Skin of body (tissue), 2 donors: Measurements from ENCODE around the gene NID1. TPM values are rescaled to one million over a fixed set of nuclear protein-coding genes. Genes with fewer than 3 reads are reported as not detected.

Experiments
- DNase-seq: peaks from one replicate; lab custom pipeline; 2025; lab: John Stamatoyannopoulos, UW
- total RNA-seq: library from RNA; depleted of rRNA; stranded (reverse); fragments of >200 nt; gene quantifications from one replicate; pipeline ENCODE4 v1.2.3, GENCODE V29; 2014

NID1 gene
- 85.2 TPM for total RNA-seq

GRCh38 chr1:236064674-236065508, at the start of gene NID1:
TSS of gene NID1 (minus strand) at chr1:236065090. CDS start at chr1:236065079, 11 bp downstream.
- DNase-seq, result peak; percentile 52

GRCh38 chr1:236114076-236114747, 49.3 kb upstream of the NID1 start:
- DNase-seq, result no peak

- DNase-seq, result no peak
Observed at GRCh38 chr1:236113324-236114032, 48.6 kb upstream of the NID1 start.

- no peak for DNase-seq
Observed at GRCh38 chr1:236112332-236112627, 47.4 kb upstream of the NID1 start.

- no peak for DNase-seq
Observed at GRCh38 chr1:236111527-236112331, 46.8 kb upstream of the NID1 start.

GRCh38 chr1:236110137-236110536, 45.2 kb upstream of the NID1 start:
- DNase-seq, result no peak

- no peak for DNase-seq
Observed at GRCh38 chr1:236108027-236108648, 43.2 kb upstream of the NID1 start.

GRCh38 chr1:236107121-236107907, 42.4 kb upstream of the NID1 start:
- DNase-seq, result no peak

- DNase-seq, result peak; percentile 69
Observed at GRCh38 chr1:236103646-236104218, 38.8 kb upstream of the NID1 start.

GRCh38 chr1:236103059-236103458, 38.2 kb upstream of the NID1 start:
- no peak for DNase-seq

GRCh38 chr1:236102611-236103010, 37.7 kb upstream of the NID1 start:
- no peak for DNase-seq

GRCh38 chr1:236101233-236102200, 36.6 kb upstream of the NID1 start:
- no peak for DNase-seq

- DNase-seq, result no peak
Observed at GRCh38 chr1:236100799-236101198, 35.9 kb upstream of the NID1 start.

GRCh38 chr1:236099355-236099974, 34.6 kb upstream of the NID1 start:
- DNase-seq, result peak; percentile 51

GRCh38 chr1:236098267-236098666, 33.4 kb upstream of the NID1 start:
- DNase-seq, result no peak

- DNase-seq, result peak; percentile 85
Observed at GRCh38 chr1:236096660-236097482, 32.0 kb upstream of the NID1 start.
